Ovary (tissue), 9 donors: ENCODE results near the gene C9. TPM values are rescaled to one million over a fixed set of nuclear protein-coding genes. Genes with fewer than 3 reads are reported as not detected.
"Not testable (repeated sequence)": the region's sequence is repeated elsewhere in the genome, so short reads cannot be mapped to it uniquely, and the experiment has no call there.

Experiments used
- DNase-seq, 5 donors: peaks; one replicate each; pipeline ENCODE4 v3.0.0-alpha.2; 2019 to 2020
- H3K27ac ChIP-seq, 2 donors: fragments of 200-600 bp; one replicate each; pipeline versions ENCODE4 v1.5.1 to v1.8.0; 2019 to 2022
- H3K27me3 ChIP-seq: fragments of 200-600 bp; one replicate; pipeline ENCODE4 v1.8.0; 2022
- H3K36me3 ChIP-seq: fragments of 200-600 bp; sonication (generic); one replicate; pipeline ENCODE4 v1.5.1; 2019
- H3K4me1 ChIP-seq: one replicate; pipeline ENCODE4 v1.8.1; 2013; ENCODE audit warnings: mild to moderate bottlenecking, moderate library complexity; ENCODE audit not compliant: insufficient read depth
- H3K4me3 ChIP-seq: fragments of 200-600 bp; sonication (generic); one replicate; pipeline ENCODE4 v1.5.1; 2017
- H3K9me3 ChIP-seq, 2 donors: fragments of 200-600 bp in 1 of 2; sonication (generic) in 1 of 2; one replicate each; pipeline versions ENCODE4 v1.5.1 to v1.8.1; 2013 to 2019; ENCODE audit warnings: mild to moderate bottlenecking in 1 of 2, moderate library complexity in 1 of 2
- CTCF ChIP-seq, 3 donors: fragments of 450-650 bp in 2 of 3; fragments of 200-600 bp in 1 of 3; IDR thresholded peaks; one replicate each; pipeline versions ENCODE4 v1.5.1 to v1.8.0; 2016 to 2022; ENCODE audit warnings: antibody characterized with exemption in 3 of 3, mild to moderate bottlenecking in 1 of 3
- EP300 ChIP-seq: sonication (generic); formaldehyde crosslinking; IDR thresholded peaks from one replicate; pipeline ENCODE4 v1.6.1; 2017; ENCODE audit warnings: antibody characterized with exemption
- POLR2A ChIP-seq: fragments of 450-650 bp; IDR thresholded peaks from one replicate; pipeline ENCODE4 v1.6.1; 2017; ENCODE audit warnings: antibody characterized with exemption, mild to moderate bottlenecking, moderate library complexity
- WGBS, 3 donors: extraction: QIAGEN DNeasy Blood & Tissue Kit in 1 of 3; methylation state at CpG; one replicate each; pipeline versions ENCODE4 v1.1.5 to v1.1.7; 2013 to 2017; 5-methylcytosine and 5-hydroxymethylcytosine counted together
- intact Hi-C, 4 donors: fragments of 100-400 bp; cut with DNase I; formaldehyde crosslinking; loops; one replicate each; pipeline versions ENCODE4 v1.11.0 to v1.15.1; 2022 to 2023
- polyA plus RNA-seq, 2 donors: library from polyadenylated mRNA; stranded (reverse); fragments of 200-250 nt in 1 of 2; fragments of 350-450 nt in 1 of 2; fragmentation: Illumina TruSeq in 1 of 2; extraction: RNeasy Lipid Tissue Mini Kit (QIAGEN cat#74804) in 1 of 2; gene quantifications; one replicate each; pipeline ENCODE4 v1.2.3, GENCODE V29; 2013 to 2014
- total RNA-seq, 7 donors: library from RNA; depleted of rRNA in 2 of 7; stranded (reverse); fragments of >200 nt in 2 of 7; fragmentation: NEBNext Ultra II Directional in 3 of 7; extraction: Animal tissue kit (Norgen Biotek cat#: 25700) in 3 of 7; gene quantifications; one replicate each; pipeline versions ENCODE4 v1.1.0 to v1.2.4, GENCODE V29; 2016 to 2023
- donor health status: DM: no; HTN: no; CAD: no; lungs with moderate emphysema.
- donor health status: DM: no; HTN: no; CAD: no.
- donor health status: Bipolar disorder and iron deficiency.
- donor health status: DM: yes; HTN: yes; CAD: no.
- donor health status: DM: no; HTN: no; CAD: no.
- donor health status: DM: yes; HTN: yes; CAD: no.

Gene C9
- total and polyA plus RNA-seq, 9 donors = 0.20 to 0.84 TPM; not detected in 7

GRCh38 chr5:39284552-39284951 is 79.7 kb downstream of the C9 start:
- no peaks in the 10 kb centered on the region for H3K27me3 ChIP-seq
- 48 to 63% (median 48%) methylated on average over 5 of the region's 5 CpGs for WGBS, 3 donors
- no peak overlapping the region for H3K27ac ChIP-seq
- intact Hi-C loops = no loop called here
- DNase-seq = no peak
- TF ChIP-seq POLR2A (no peak), CTCF (IDR thresholded peaks at IDR 0.05) (no peak), EP300 (no peak)
- no peak overlapping the region for H3K4me3 ChIP-seq
- H3K9me3 ChIP-seq = no peaks in the 10 kb centered on the region
- H3K4me1 ChIP-seq = no peaks in the 10 kb centered on the region
- H3K36me3 ChIP-seq = no peaks in the 10 kb centered on the region

- Histone ChIP-seq H3K4me3 (no peak overlapping the region), H3K27ac (no peak overlapping the region), H3K27me3 (no peaks in the 10 kb centered on the region), H3K36me3 (no peaks in the 10 kb centered on the region), H3K4me1 (no peaks in the 10 kb centered on the region), H3K9me3 (no peaks in the 10 kb centered on the region)
- 18 to 32% (median 24%) methylated on average over 3 of the region's 3 CpGs for WGBS, 3 donors
- intact Hi-C loops = no loop called here
- TF ChIP-seq POLR2A (no peak), EP300 (no peak), CTCF (IDR thresholded peaks at IDR 0.05) (no peak)
- DNase-seq = no peak
Measured at GRCh38 chr5:39283231-39283818, 81.0 kb downstream of the C9 start.

- Histone ChIP-seq H3K4me1 (no peaks in the 10 kb centered on the region), H3K36me3 (no peaks in the 10 kb centered on the region), H3K27ac (no peak overlapping the region), H3K9me3 (no peaks in the 10 kb centered on the region), H3K4me3 (no peak overlapping the region), H3K27me3 (no peaks in the 10 kb centered on the region)
- WGBS, 3 donors = 74 to 85% (median 85%) methylated on average over 1 of the region's 1 CpG
- no peak for DNase-seq
- intact Hi-C loops = no loop called here
- no peak for TF ChIP-seq CTCF (IDR thresholded peaks at IDR 0.05)
- TF ChIP-seq EP300 = no peak
- no peak for TF ChIP-seq POLR2A
Measured at GRCh38 chr5:39282561-39282960, 81.7 kb downstream of the C9 start.

DNA sequence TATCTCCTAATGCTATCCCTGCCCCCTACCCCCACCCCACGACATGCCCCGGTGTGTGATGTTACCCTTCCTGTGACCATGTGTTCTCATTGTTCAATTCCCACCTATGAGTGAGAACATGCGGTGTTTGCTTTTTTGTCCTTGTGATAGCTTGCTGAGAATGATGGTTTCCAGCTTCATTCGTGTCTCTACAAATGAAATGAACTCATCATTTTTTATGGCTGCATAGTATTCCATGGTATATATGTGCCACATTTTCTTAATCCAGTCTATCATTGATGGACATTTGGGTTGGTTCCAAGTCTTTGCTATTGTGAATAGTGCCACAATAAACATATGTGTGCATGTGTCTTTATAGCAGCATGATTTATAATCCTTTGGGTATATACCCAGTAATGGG is 88.4 kb downstream of the C9 start:
- DNase-seq, intact Hi-C loops, H3K36me3 ChIP-seq, H3K4me1 ChIP-seq, H3K27ac ChIP-seq, H3K4me3 ChIP-seq, H3K27me3 ChIP-seq, H3K9me3 ChIP-seq: not testable (repeated sequence)
- WGBS, 3 donors = 80 to 95% (median 92%) methylated on average over 4 of the region's 4 CpGs

GRCh38 chr5:39274398-39275085 is 89.8 kb downstream of the C9 start:
- intact Hi-C loops = no loop called here
- 46 to 57% (median 47%) methylated on average over 2 of the region's 2 CpGs for WGBS, 3 donors
- Histone ChIP-seq H3K27me3 (no peaks in the 10 kb centered on the region), H3K9me3 (no peaks in the 10 kb centered on the region), H3K36me3 (no peaks in the 10 kb centered on the region), H3K27ac (no peak overlapping the region), H3K4me3 (no peak overlapping the region), H3K4me1 (no peaks in the 10 kb centered on the region)
- no peak for DNase-seq
- TF ChIP-seq CTCF (IDR thresholded peaks at IDR 0.05) (no peak), POLR2A (no peak), EP300 (no peak)
